HEK293T (cell line): ENCODE measurements around the gene SUSD6.

Experiments used
- TARDBP ChIP-seq: fragments of 450-650 bp; IDR thresholded peaks from 2 replicates; pipeline ENCODE4 v1.6.1; 2016
- ZNF384 ChIP-seq: fragments of 450-650 bp; IDR thresholded peaks from 2 replicates; pipeline ENCODE4 v1.6.1; 2016

- TF ChIP-seq ZNF384 (no peak), TARDBP (no peak)
Measured at GRCh38 chr14:69650948-69651369, 39.6 kb downstream of the SUSD6 start.
